Endothelial cell (in vitro differentiated cells): ENCODE results near the gene CDKAL1. TPM values are rescaled to one million over a fixed set of nuclear protein-coding genes. Genes with fewer than 3 reads are reported as not detected.

ENCODE experiments used
- DNase-seq: peaks from one replicate; pipeline ENCODE4 v3.0.0; 2021; ENCODE audit warnings: low spot score
- H3K27ac Mint-ChIP-seq: one replicate; pipeline ENCODE4 v1.8.0; 2021; ENCODE audit warnings: mixed read lengths, inconsistent platforms; ENCODE audit not compliant: unreplicated experiment
- H3K27me3 Mint-ChIP-seq: one replicate; pipeline ENCODE4 v1.8.0; 2021; ENCODE audit warnings: mild to moderate bottlenecking, moderate library complexity, mixed read lengths, inconsistent platforms; ENCODE audit not compliant: unreplicated experiment
- H3K36me3 Mint-ChIP-seq: one replicate; pipeline ENCODE4 v1.8.0; 2021; ENCODE audit warnings: mild to moderate bottlenecking, low read depth, mixed read lengths, inconsistent platforms; ENCODE audit not compliant: unreplicated experiment
- H3K4me1 Mint-ChIP-seq: one replicate; pipeline ENCODE4 v1.8.0; 2021; ENCODE audit warnings: mild to moderate bottlenecking, mixed read lengths, inconsistent platforms; ENCODE audit not compliant: unreplicated experiment
- H3K4me3 Mint-ChIP-seq: one replicate; pipeline ENCODE4 v1.8.0; 2021; ENCODE audit warnings: mild to moderate bottlenecking, mixed read lengths, inconsistent platforms; ENCODE audit not compliant: unreplicated experiment
- H3K9me3 Mint-ChIP-seq: one replicate; pipeline ENCODE4 v1.8.0; 2021; ENCODE audit warnings: mixed read lengths, inconsistent platforms; ENCODE audit not compliant: unreplicated experiment
- CTCF ChIP-seq: fragments of 200-600 bp; sonication (generic); IDR thresholded peaks from one replicate; pipeline ENCODE4 v1.5.0; 2021; ENCODE audit warnings: antibody characterized with exemption; ENCODE audit not compliant: unreplicated experiment
- total RNA-seq: library from RNA; stranded (reverse); fragmentation: NEBNext Ultra II Directional; extraction: Animal tissue kit (Norgen Biotek cat#: 25700); gene quantifications from one replicate; pipeline ENCODE4 v1.2.1, GENCODE V29; 2021; ENCODE audit not compliant: unreplicated experiment

CDKAL1 gene
- total RNA-seq, 1 donor from 2014 or later, result 43.9 TPM

GRCh38 chr6:20866036-20866435 lies 331.8 kb downstream of the CDKAL1 start:
- peaks cover 2% of the 10 kb centered on the region for H3K4me1 Mint-ChIP-seq
- H3K36me3 Mint-ChIP-seq, result no peaks in the 10 kb centered on the region
- TF ChIP-seq CTCF, result no peak
- no peak overlapping the region for H3K4me3 Mint-ChIP-seq
- no peaks in the 10 kb centered on the region for H3K9me3 Mint-ChIP-seq
- no peak for DNase-seq
- H3K27me3 Mint-ChIP-seq, result no peaks in the 10 kb centered on the region
- no peak overlapping the region for H3K27ac Mint-ChIP-seq

- no peak overlapping the region for H3K4me3 Mint-ChIP-seq
- H3K36me3 Mint-ChIP-seq, result no peaks in the 10 kb centered on the region
- peaks cover 2% of the 10 kb centered on the region for H3K4me1 Mint-ChIP-seq
- no peaks in the 10 kb centered on the region for H3K27me3 Mint-ChIP-seq
- no peak for TF ChIP-seq CTCF
- DNase-seq, result no peak
- H3K27ac Mint-ChIP-seq, result no peak overlapping the region
- H3K9me3 Mint-ChIP-seq, result no peaks in the 10 kb centered on the region
These were observed 332.9 kb downstream of the CDKAL1 start for GRCh38 chr6:20866935-20867703.

GRCh38 chr6:20868397-20869096 lies 334.3 kb downstream of the CDKAL1 start:
- no peak for DNase-seq
- no peaks in the 10 kb centered on the region for H3K36me3 Mint-ChIP-seq
- no peak for TF ChIP-seq CTCF
- no peak overlapping the region for H3K27ac Mint-ChIP-seq
- H3K9me3 Mint-ChIP-seq, result no peaks in the 10 kb centered on the region
- H3K4me3 Mint-ChIP-seq, result no peak overlapping the region
- peaks cover 7% of the 10 kb centered on the region for H3K4me1 Mint-ChIP-seq
- H3K27me3 Mint-ChIP-seq, result no peaks in the 10 kb centered on the region

GRCh38 chr6:20870021-20870420 lies 335.8 kb downstream of the CDKAL1 start:
- Mint-ChIP-seq H3K36me3 (no peaks in the 10 kb centered on the region), H3K9me3 (no peaks in the 10 kb centered on the region), H3K4me1 (peaks cover 12% of the 10 kb centered on the region), H3K27me3 (no peaks in the 10 kb centered on the region), H3K4me3 (no peak overlapping the region), H3K27ac (no peak overlapping the region)
- TF ChIP-seq CTCF, result no peak
- no peak for DNase-seq

- no peak for DNase-seq
These were observed 336.2 kb downstream of the CDKAL1 start for GRCh38 chr6:20870493-20870892.

More at GRCh38 chr6:20870493-20870892, 336.2 kb downstream of the CDKAL1 start:
- Mint-ChIP-seq H3K4me1 (peaks cover 15% of the 10 kb centered on the region), H3K27ac (no peak overlapping the region), H3K36me3 (no peaks in the 10 kb centered on the region), H3K27me3 (no peaks in the 10 kb centered on the region), H3K4me3 (no peak overlapping the region), H3K9me3 (no peaks in the 10 kb centered on the region)
- TF ChIP-seq CTCF, result no peak
